ENCODE data around the gene UBAP2. TPM values are rescaled to one million over a fixed set of nuclear protein-coding genes. Genes with fewer than 3 reads are reported as not detected.
A peak's percentile ranks its signal among the peaks of the same experiment; 100 is the strongest.

Gene UBAP2
- total RNA-seq, 1 donor from 2014 or later, result 24.6 TPM

DNA sequence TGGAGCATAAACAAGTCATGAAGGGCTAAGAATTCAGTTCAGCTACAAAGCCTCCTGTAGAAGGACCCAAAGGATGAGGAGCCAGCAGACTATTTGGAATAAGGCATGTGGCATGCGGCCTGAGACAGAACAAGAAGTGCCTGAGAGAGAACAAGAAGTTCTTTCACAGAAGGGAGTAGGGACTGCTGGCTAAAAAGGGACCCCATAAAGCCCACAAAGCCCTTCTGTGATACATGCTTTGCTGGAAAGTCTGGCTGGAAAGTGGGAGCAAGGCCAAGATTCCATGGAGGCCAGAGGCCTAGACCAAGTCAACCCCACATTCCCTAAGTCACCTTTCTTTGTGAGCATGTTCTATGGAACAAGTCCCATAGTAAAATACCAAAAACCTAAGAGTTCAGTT lies 35.9 kb upstream of the UBAP2 start:
- intact Hi-C loops (cut with DNase I), result no loop called here
- peaks cover 0 to 24% of the 10 kb centered on the region in 2 donors for H3K36me3 ChIP-seq
- peaks cover 18% of the 10 kb centered on the region for H3K4me1 ChIP-seq
- DNase-seq (ENCODE audit: extremely low spot score in 2 of 2), result no peak
- H3K27ac ChIP-seq, result peak overlapping the region; percentile 72
- no peak overlapping the region for H3K4me3 ChIP-seq
- H3K27me3 ChIP-seq, result no peaks in the 10 kb centered on the region
- TF ChIP-seq POLR2AphosphoS5 (IDR thresholded peaks at IDR 0.05; ENCODE audit: insufficient read depth in 1 of 2, low read depth in 1 of 2) (peak in 1 of 2 donors; percentile 20), POLR2A (IDR thresholded peaks at IDR 0.05) (no peak)
- no peaks in the 10 kb centered on the region for H3K9me3 ChIP-seq

- TF ChIP-seq CTCF (IDR thresholded peaks at IDR 0.05) (no peak), POLR2A (IDR thresholded peaks at IDR 0.05) (no peak), POLR2AphosphoS5 (IDR thresholded peaks at IDR 0.05; ENCODE audit: insufficient read depth in 1 of 2, low read depth in 1 of 2) (no peak)
- Histone ChIP-seq H3K36me3 (no peaks in the 10 kb centered on the region), H3K4me3 (no peak overlapping the region), H3K27me3 (no peaks in the 10 kb centered on the region), H3K4me1 (peaks cover under 1% of the 10 kb centered on the region), H3K27ac (no peak overlapping the region), H3K9me3 (no peaks in the 10 kb centered on the region)
- DNase-seq (ENCODE audit: extremely low spot score in 2 of 2), result no peak
- intact Hi-C loops (cut with DNase I), result no loop called here
Observed at GRCh38 chr9:34079181-34079580, 30.5 kb upstream of the UBAP2 start.

DNA sequence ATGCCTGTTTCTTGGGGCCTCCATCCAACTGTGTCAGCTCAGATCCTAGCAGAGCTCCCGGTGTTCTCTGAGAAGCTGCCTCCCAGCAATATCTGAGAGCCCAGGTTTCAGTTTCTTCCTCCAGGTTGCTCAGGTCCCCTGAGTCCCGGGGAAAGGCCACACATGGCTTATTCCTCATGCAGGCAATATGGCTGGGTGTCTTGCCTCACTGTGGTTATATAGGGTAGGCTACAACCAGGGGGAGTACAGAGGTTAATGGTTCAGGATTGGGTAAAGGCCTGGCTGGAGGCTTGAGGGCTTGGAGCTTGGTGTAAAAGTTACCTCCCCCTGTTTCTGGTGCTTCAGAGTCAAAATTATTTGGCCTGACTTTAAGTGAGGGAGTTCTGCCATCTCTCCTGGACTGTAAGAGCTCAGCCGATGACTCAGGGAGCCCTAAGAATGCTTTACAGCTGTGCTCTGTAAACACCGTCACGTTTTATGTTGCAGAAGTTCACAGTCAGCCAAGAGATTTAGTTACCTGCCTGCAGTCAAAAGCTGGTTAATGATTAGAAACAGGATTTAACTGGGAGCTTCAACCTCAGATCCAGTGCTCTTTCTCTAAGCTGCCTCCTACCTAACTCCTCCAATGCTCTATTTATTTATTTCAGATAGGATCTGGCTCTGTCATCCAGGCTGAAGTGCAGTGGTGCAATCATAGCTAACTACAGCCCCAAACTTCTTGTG lies 24.3 kb upstream of the UBAP2 start:
- Histone ChIP-seq H3K27me3 (no peaks in the 10 kb centered on the region), H3K36me3 (no peaks in the 10 kb centered on the region), H3K9me3 (no peaks in the 10 kb centered on the region), H3K27ac (peak overlapping the region; percentile 68), H3K4me1 (peaks cover 42% of the 10 kb centered on the region), H3K4me3 (no peak overlapping the region)
- no peak for DNase-seq (ENCODE audit: extremely low spot score in 2 of 2)
- intact Hi-C loops (cut with DNase I), result no loop called here
- TF ChIP-seq POLR2AphosphoS5 (IDR thresholded peaks at IDR 0.05; ENCODE audit: insufficient read depth in 1 of 2, low read depth in 1 of 2) (peak in 1 of 2 donors; percentile 80), CTCF (IDR thresholded peaks at IDR 0.05) (no peak)

GRCh38 chr9:34072410-34072809 lies 23.7 kb upstream of the UBAP2 start:
- Histone ChIP-seq H3K4me3 (no peak overlapping the region), H3K4me1 (peaks cover 42% of the 10 kb centered on the region), H3K36me3 (no peaks in the 10 kb centered on the region), H3K9me3 (no peaks in the 10 kb centered on the region), H3K27me3 (no peaks in the 10 kb centered on the region), H3K27ac (peak overlapping the region; percentile 68)
- DNase-seq (ENCODE audit: extremely low spot score in 2 of 2), result no peak
- TF ChIP-seq CTCF (IDR thresholded peaks at IDR 0.05) (no peak), POLR2AphosphoS5 (IDR thresholded peaks at IDR 0.05; ENCODE audit: insufficient read depth in 1 of 2, low read depth in 1 of 2) (peak in 1 of 2 donors; percentile 29), POLR2A (IDR thresholded peaks at IDR 0.05) (no peak)
- intact Hi-C loops (cut with DNase I), result no loop called here

GRCh38 chr9:34070606-34071324 lies 22.1 kb upstream of the UBAP2 start:
- H3K36me3 ChIP-seq, result no peaks in the 10 kb centered on the region
- H3K27ac ChIP-seq, result peak overlapping the region; percentile 20
- no peak for DNase-seq (ENCODE audit: extremely low spot score in 2 of 2)
- H3K4me1 ChIP-seq, result peaks cover 42% of the 10 kb centered on the region
- H3K9me3 ChIP-seq, result no peaks in the 10 kb centered on the region
- H3K27me3 ChIP-seq, result no peaks in the 10 kb centered on the region
- TF ChIP-seq POLR2A (IDR thresholded peaks at IDR 0.05) (no peak), POLR2AphosphoS5 (IDR thresholded peaks at IDR 0.05; ENCODE audit: insufficient read depth in 1 of 2, low read depth in 1 of 2) (no peak), CTCF (IDR thresholded peaks at IDR 0.05) (no peak)
- intact Hi-C loops (cut with DNase I), result no loop called here
- no peak overlapping the region for H3K4me3 ChIP-seq
